B cell (primary cell): ENCODE measurements around the gene NCK1. TPM values are rescaled to one million over a fixed set of nuclear protein-coding genes. Genes with fewer than 3 reads are reported as not detected.
A peak's percentile ranks its signal among the peaks of the same experiment; 100 is the strongest.

Experiments used
- ATAC-seq: fragments of 200-7000 bp; cut with Tn5 transposase; one replicate; pipeline ENCODE4 v1.10.0; 2021; ENCODE audit warnings: low read depth, mild to moderate bottlenecking, moderate number of reproducible peaks, moderate library complexity
- CTCF ChIA-PET: fragments of 350-600 bp; sonication (Branson Sonifier 250); formaldehyde crosslinking; loops from one replicate; lab custom pipeline; 2021; ENCODE audit warnings: antibody characterized with exemption, inconsistent platforms; lab: Charles Lee
- POLR2A ChIA-PET: fragments of 350-600 bp; sonication (Branson Sonifier 250); formaldehyde crosslinking; loops from one replicate; lab custom pipeline; 2021; ENCODE audit warnings: antibody characterized with exemption; lab: Charles Lee
- DNase-seq: peaks from one replicate; pipeline ENCODE4 v3.0.0; 2013
- H2AFZ ChIP-seq: 2 replicates; pipeline ENCODE4 v1.6.1; 2012; ENCODE audit warnings: mild to moderate bottlenecking, low read depth, low read length; ENCODE audit not compliant: insufficient read depth, poor library complexity, severe bottlenecking
- H3K27ac ChIP-seq, 2 donors: 1 replicate in 1 of 2; 2 replicates in 1 of 2; pipeline ENCODE4 v1.5.1; 2012 to 2013; ENCODE audit warnings: low read length in 2 of 2, mild to moderate bottlenecking in 2 of 2, moderate library complexity in 1 of 2
- H3K27me3 ChIP-seq, 4 experiments: fragments of 200-600 bp in 1 of 4; sonication (generic) in 1 of 4; replicated peaks in 1 of 4; 1 replicate in 2 of 4; 2 replicates in 2 of 4; pipeline versions ENCODE4 v1.6.1 to v1.7.0; 2013 to 2016; ENCODE audit warnings: low read length in 3 of 4, mild to moderate bottlenecking in 2 of 4, mixed read lengths in 1 of 4, moderate library complexity in 1 of 4; ENCODE audit not compliant: insufficient read depth in 4 of 4, control insufficient read depth in 3 of 4; ENCODE audit errors: control extremely low read depth in 1 of 4
- H3K36me3 ChIP-seq, 2 experiments: replicated peaks in 1 of 2; 1 replicate in 1 of 2; 2 replicates in 1 of 2; pipeline versions ENCODE4 v1.6.1 to v1.7.1; 2013; ENCODE audit warnings: low read length in 1 of 2; ENCODE audit not compliant: insufficient read depth in 2 of 2, control insufficient read depth in 1 of 2; ENCODE audit errors: control extremely low read depth in 1 of 2, extremely low read depth in 1 of 2
- H3K4me1 ChIP-seq, 2 donors: fragments of 200-600 bp in 1 of 2; sonication (generic) in 1 of 2; 1 replicate in 1 of 2; 2 replicates in 1 of 2; pipeline versions ENCODE4 v1.5.1 to v1.6.1; 2013 to 2017; ENCODE audit warnings: low read length in 2 of 2; ENCODE audit not compliant: control insufficient read depth in 2 of 2, insufficient read depth in 2 of 2
- H3K4me2 ChIP-seq: replicated peaks from 2 replicates; pipeline ENCODE3; 2012; ENCODE audit warnings: mild to moderate bottlenecking, low read depth, low read length; ENCODE audit not compliant: poor library complexity, severe bottlenecking
- H3K4me3 ChIP-seq, 5 experiments: fragments of 200-600 bp in 1 of 5; sonication (generic) in 1 of 5; 1 replicate in 3 of 5; 2 replicates in 2 of 5; pipeline versions ENCODE4 v1.5.1 to v1.7.0; 2011 to 2016; ENCODE audit warnings: low read length in 4 of 5, mild to moderate bottlenecking in 4 of 5, low read depth in 2 of 5, control low read depth in 1 of 5, moderate library complexity in 1 of 5; ENCODE audit not compliant: insufficient read depth in 1 of 5; ENCODE audit errors: control extremely low read depth in 1 of 5, extremely low read depth in 1 of 5
- H3K79me2 ChIP-seq: fragments of 200-600 bp; sonication (generic); one replicate; pipeline ENCODE4 v1.6.0; 2016; ENCODE audit warnings: low read length; ENCODE audit not compliant: control insufficient read depth, insufficient read depth
- H3K9ac ChIP-seq: fragments of 200-600 bp; sonication (generic); 2 replicates; pipeline ENCODE4 v1.6.1; 2017; ENCODE audit warnings: mild to moderate bottlenecking, low read length, moderate library complexity
- H3K9me3 ChIP-seq, 3 donors: one replicate each; pipeline versions ENCODE4 v1.6.1 to v1.7.1; 2013; ENCODE audit warnings: low read length in 2 of 3; ENCODE audit not compliant: control insufficient read depth in 2 of 3, insufficient read depth in 1 of 3; ENCODE audit errors: control extremely low read depth in 1 of 3
- H4K20me1 ChIP-seq: 2 replicates; pipeline ENCODE4 v1.6.0; 2012; ENCODE audit warnings: mild to moderate bottlenecking, low read length; ENCODE audit not compliant: insufficient read depth, control insufficient read depth, poor library complexity, severe bottlenecking
- H3K27ac Mint-ChIP-seq: one replicate; pipeline ENCODE4 v1.8.0; 2021; ENCODE audit warnings: mixed read lengths
- H3K27me3 Mint-ChIP-seq: one replicate; pipeline ENCODE4 v1.8.0; 2021; ENCODE audit warnings: mixed read lengths
- H3K4me1 Mint-ChIP-seq: one replicate; pipeline ENCODE4 v1.8.0; 2021; ENCODE audit warnings: mixed read lengths
- H3K4me3 Mint-ChIP-seq: one replicate; pipeline ENCODE4 v1.8.0; 2021; ENCODE audit warnings: mixed read lengths
- H3K9me3 Mint-ChIP-seq: one replicate; pipeline ENCODE4 v1.8.0; 2022; ENCODE audit warnings: mixed read lengths; ENCODE audit not compliant: insufficient read depth
- EZH2 ChIP-seq: IDR thresholded peaks from 2 replicates; pipeline ENCODE4 v1.6.1; 2012; ENCODE audit warnings: borderline replicate concordance, low read depth, mild to moderate bottlenecking, moderate library complexity, low read length; ENCODE audit not compliant: insufficient read depth, poor library complexity, severe bottlenecking
- WGBS: methylation state at CpG from one replicate; pipeline ENCODE4 v1.1.5; 2013; ENCODE audit warnings: missing lambda C conversion rate; ENCODE audit not compliant: insufficient coverage; 5-methylcytosine and 5-hydroxymethylcytosine counted together
- intact Hi-C: fragments of 100-400 bp; cut with micrococcal nuclease; formaldehyde crosslinking; loops from one replicate; pipeline ENCODE4 v1.10.0; 2022
- polyA plus RNA-seq: library from polyadenylated mRNA; depleted of rRNA; stranded (reverse); fragments of >200 nt; gene quantifications from 2 replicates; pipeline ENCODE4 v1.2.3, GENCODE V29; 2012
- total RNA-seq, 2 donors: library from RNA; stranded (reverse); fragments of 120-200 nt in 1 of 2; gene quantifications; 1 replicate in 1 of 2; 2 replicates in 1 of 2; pipeline versions ENCODE4 v1.2.3 to v1.2.4, GENCODE V29; 2013 to 2022
- TF ChIP-seq, protein P1 (sequence below): fragments of 200-600 bp; IDR thresholded peaks from one replicate; pipeline ENCODE4 v1.8.0; 2022; ENCODE audit warnings: antibody characterized with exemption, mild to moderate bottlenecking

Gene NCK1
- total and polyA plus RNA-seq, 2 donors (not counting 1 experiment from before 2014, with no cell fraction given), result 12.6 to 32.4 TPM

DNA sequence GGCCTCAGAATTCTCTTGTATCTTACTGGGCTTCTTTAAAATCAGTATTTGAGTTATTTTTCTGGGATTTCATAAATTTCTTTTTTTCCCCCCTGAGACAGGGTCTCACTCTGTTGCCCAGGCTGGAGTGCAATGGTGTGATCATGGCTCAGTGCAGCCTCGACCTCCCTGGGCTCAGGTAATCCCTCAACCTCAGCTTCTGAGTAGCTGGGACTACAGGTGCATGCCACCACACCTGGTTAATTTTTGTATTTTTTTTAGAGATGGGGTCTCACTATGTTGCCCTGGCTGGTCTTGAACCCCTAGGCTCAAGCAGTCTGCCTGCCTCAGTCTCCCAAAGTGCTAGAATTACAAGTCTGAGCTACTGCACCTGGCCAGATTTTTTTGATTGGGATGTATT lies 43.5 kb downstream of the NCK1 start:
- DNase-seq, result no peak
- H3K4me1 Mint-ChIP-seq, result peaks cover 68% of the 10 kb centered on the region
- H3K27ac Mint-ChIP-seq, result no peak overlapping the region
- Histone ChIP-seq H3K36me3 (peaks cover 0 to 9% of the 10 kb centered on the region in 2 experiments), H3K27ac (no peak overlapping the region), H3K4me2 (no peak overlapping the region), H3K9ac (no peak overlapping the region), H3K79me2 (peaks cover 93% of the 10 kb centered on the region), H3K27me3 (no peaks in the 10 kb centered on the region), H3K4me1 (peaks cover 37 to 48% of the 10 kb centered on the region in 2 donors), H3K4me3 (no peak overlapping the region), H4K20me1 (peaks cover 45% of the 10 kb centered on the region), H2AFZ (no peak overlapping the region), H3K9me3 (peaks cover 0 to 34% (median 18%) of the 10 kb centered on the region in 3 donors)
- 91% methylated on average over 1 of the region's 1 CpG for WGBS
- CTCF ChIA-PET, result interaction anchor here (0.6 kb wide), 1 partner anchor 74 kb away, joined by 5 read pairs; no protein-coding TSS in a partner anchor
- ATAC-seq, result no peak
- TF ChIP-seq, protein P1, sequence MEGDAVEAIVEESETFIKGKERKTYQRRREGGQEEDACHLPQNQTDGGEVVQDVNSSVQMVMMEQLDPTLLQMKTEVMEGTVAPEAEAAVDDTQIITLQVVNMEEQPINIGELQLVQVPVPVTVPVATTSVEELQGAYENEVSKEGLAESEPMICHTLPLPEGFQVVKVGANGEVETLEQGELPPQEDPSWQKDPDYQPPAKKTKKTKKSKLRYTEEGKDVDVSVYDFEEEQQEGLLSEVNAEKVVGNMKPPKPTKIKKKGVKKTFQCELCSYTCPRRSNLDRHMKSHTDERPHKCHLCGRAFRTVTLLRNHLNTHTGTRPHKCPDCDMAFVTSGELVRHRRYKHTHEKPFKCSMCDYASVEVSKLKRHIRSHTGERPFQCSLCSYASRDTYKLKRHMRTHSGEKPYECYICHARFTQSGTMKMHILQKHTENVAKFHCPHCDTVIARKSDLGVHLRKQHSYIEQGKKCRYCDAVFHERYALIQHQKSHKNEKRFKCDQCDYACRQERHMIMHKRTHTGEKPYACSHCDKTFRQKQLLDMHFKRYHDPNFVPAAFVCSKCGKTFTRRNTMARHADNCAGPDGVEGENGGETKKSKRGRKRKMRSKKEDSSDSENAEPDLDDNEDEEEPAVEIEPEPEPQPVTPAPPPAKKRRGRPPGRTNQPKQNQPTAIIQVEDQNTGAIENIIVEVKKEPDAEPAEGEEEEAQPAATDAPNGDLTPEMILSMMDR, result no peak
- H3K9me3 Mint-ChIP-seq, result peaks cover 6% of the 10 kb centered on the region
- no peaks in the 10 kb centered on the region for H3K27me3 Mint-ChIP-seq
- no peak overlapping the region for H3K4me3 Mint-ChIP-seq
- intact Hi-C loops, result no loop called here
- POLR2A ChIA-PET, result no interaction called here

DNA sequence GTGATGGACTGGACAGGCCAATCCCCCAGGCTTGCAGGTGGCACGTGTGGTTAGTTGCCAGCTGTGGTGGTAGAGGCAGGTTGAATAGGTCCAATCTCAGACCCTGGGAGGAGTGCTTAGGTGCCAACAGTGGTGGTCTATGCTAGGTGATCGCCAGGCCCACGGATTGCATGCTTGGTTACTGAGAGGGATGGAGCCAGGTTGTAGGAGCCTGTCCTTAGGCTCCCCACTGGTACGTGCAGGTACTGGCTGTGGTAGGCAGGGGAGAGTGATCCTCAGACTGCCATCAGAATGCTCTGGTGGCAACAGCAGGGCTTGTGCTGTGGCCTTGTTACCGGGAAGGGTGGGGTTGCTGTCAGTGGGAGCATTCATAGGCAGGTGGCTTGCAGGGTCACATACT lies 44.7 kb downstream of the NCK1 start:
- H3K4me1 Mint-ChIP-seq, result peaks cover 67% of the 10 kb centered on the region
- H3K9me3 Mint-ChIP-seq, result peaks cover 6% of the 10 kb centered on the region
- no peak overlapping the region for H3K4me3 Mint-ChIP-seq
- H3K27me3 Mint-ChIP-seq, result no peaks in the 10 kb centered on the region
- Histone ChIP-seq H3K27me3 (no peaks in the 10 kb centered on the region), H3K36me3 (peaks cover 0 to 9% of the 10 kb centered on the region in 2 experiments), H3K4me3 (no peak overlapping the region), H2AFZ (no peak overlapping the region), H3K27ac (no peak overlapping the region), H3K79me2 (peaks cover 97% of the 10 kb centered on the region), H3K4me1 (peaks cover 37 to 39% of the 10 kb centered on the region in 2 donors), H3K4me2 (no peak overlapping the region), H3K9me3 (peaks cover 0 to 34% (median 18%) of the 10 kb centered on the region in 3 donors), H4K20me1 (peaks cover 46% of the 10 kb centered on the region), H3K9ac (no peak overlapping the region)
- WGBS, result 67% methylated on average over 5 of the region's 5 CpGs
- ATAC-seq (no peak), DNase-seq (no peak)
- H3K27ac Mint-ChIP-seq, result peak overlapping the region; percentile 23
- TF ChIP-seq, protein P1, result no peak
- no peak for TF ChIP-seq EZH2
- ChIA-PET POLR2A (no interaction called here), CTCF (no interaction called here)
- intact Hi-C loops, result no loop called here
